HEK293 (cell line): ENCODE measurements around the gene PRSS1.
"Not testable (repeated sequence)": the region's sequence is repeated elsewhere in the genome, so short reads cannot be mapped to it uniquely, and the experiment has no call there.

Source experiments
- CTCF ChIA-PET: fragments of 350-600 bp; formaldehyde crosslinking; extraction: SDS; loops from one replicate; lab custom pipeline; 2021; ENCODE audit warnings: antibody characterized with exemption; lab: Yijun Ruan, JAX
- POLR2A ChIA-PET: fragments of 300-600 bp; formaldehyde crosslinking; extraction: SDS; loops from one replicate; lab custom pipeline; 2020; ENCODE audit warnings: antibody characterized with exemption, inconsistent platforms; lab: Yijun Ruan, JAX
- H3K27ac ChIP-seq: fragments of 200-500 bp; sonication (Bioruptor generic); 2 replicates; pipeline ENCODE4 v1.5.1; 2014; ENCODE audit warnings: low read depth, low read length, control low read depth, inconsistent platforms; ENCODE audit errors: extremely low read depth
- H3K36me3 ChIP-seq, 2 experiments: fragments of 200-500 bp in 1 of 2; sonication (Bioruptor generic) in 1 of 2; 1 replicate in 1 of 2; 2 replicates in 1 of 2; pipeline ENCODE4 v1.5.1; 2014 to 2017; ENCODE audit warnings: inconsistent platforms in 2 of 2, low read length in 2 of 2; ENCODE audit not compliant: control insufficient read depth in 2 of 2, insufficient read depth in 1 of 2
- H3K4me1 ChIP-seq: fragments of 200-500 bp; sonication (Bioruptor generic); 2 replicates; pipeline ENCODE4 v1.5.1; 2014; ENCODE audit warnings: mild to moderate bottlenecking, low read length, inconsistent platforms; ENCODE audit not compliant: control insufficient read depth, insufficient read depth
- H3K4me3 ChIP-seq: 2 replicates; pipeline ENCODE4 v1.5.1; 2011; ENCODE audit warnings: low read depth, mild to moderate bottlenecking, control low read depth, low read length, moderate library complexity
- H3K9me3 ChIP-seq: fragments of 200-500 bp; sonication (Bioruptor generic); 2 replicates; pipeline ENCODE4 v1.5.1; 2014; ENCODE audit warnings: low read depth, low read length, inconsistent platforms; ENCODE audit not compliant: control insufficient read depth, insufficient read depth
- BCL11A ChIP-seq: fragments of 450-650 bp; formaldehyde crosslinking; IDR thresholded peaks from 2 replicates; pipeline ENCODE4 v1.5.1; 2016; ENCODE audit warnings: low read depth, missing biosample characterization, missing genetic modification characterization
- EGR2 ChIP-seq: fragments of 450-650 bp; formaldehyde crosslinking; IDR thresholded peaks from 2 replicates; pipeline ENCODE4 v1.5.1; 2016; ENCODE audit warnings: low read depth, missing biosample characterization, missing genetic modification characterization
- FEZF1 ChIP-seq: fragments of 450-650 bp; formaldehyde crosslinking; IDR thresholded peaks from 2 replicates; pipeline ENCODE4 v1.5.1; 2016; ENCODE audit warnings: missing biosample characterization, missing genetic modification characterization
- KLF10 ChIP-seq: fragments of 450-650 bp; IDR thresholded peaks from 2 replicates; pipeline ENCODE4 v1.5.1; 2018; ENCODE audit warnings: missing biosample characterization, mild to moderate bottlenecking, missing genetic modification characterization
- KLF16 ChIP-seq: fragments of 450-650 bp; formaldehyde crosslinking; IDR thresholded peaks from 2 replicates; pipeline ENCODE4 v1.5.1; 2017; ENCODE audit warnings: missing biosample characterization, missing genetic modification characterization
- SP3 ChIP-seq: fragments of 450-650 bp; formaldehyde crosslinking; IDR thresholded peaks from 2 replicates; pipeline ENCODE4 v1.5.1; 2016; ENCODE audit warnings: missing biosample characterization, missing genetic modification characterization
- YY1 ChIP-seq: fragments of 450-650 bp; formaldehyde crosslinking; IDR thresholded peaks from 2 replicates; pipeline ENCODE4 v1.5.1; 2018; ENCODE audit warnings: missing biosample characterization, missing genetic modification characterization
- ZBTB48 ChIP-seq: fragments of 450-650 bp; formaldehyde crosslinking; IDR thresholded peaks from 2 replicates; pipeline ENCODE4 v1.5.1; 2016; ENCODE audit warnings: missing biosample characterization, missing genetic modification characterization
- ZEB2 ChIP-seq: fragments of 450-650 bp; formaldehyde crosslinking; IDR thresholded peaks from 2 replicates; pipeline ENCODE4 v1.5.1; 2016; ENCODE audit warnings: missing biosample characterization, missing genetic modification characterization
- ZNF169 ChIP-seq: fragments of 450-650 bp; formaldehyde crosslinking; IDR thresholded peaks from 2 replicates; pipeline ENCODE4 v1.5.1; 2016; ENCODE audit warnings: missing biosample characterization, missing genetic modification characterization
- ZNF23 ChIP-seq: fragments of 450-650 bp; formaldehyde crosslinking; IDR thresholded peaks from 2 replicates; pipeline ENCODE4 v1.5.1; 2016; ENCODE audit warnings: missing biosample characterization, missing genetic modification characterization, borderline replicate concordance
- ZNF292 ChIP-seq: fragments of 450-650 bp; formaldehyde crosslinking; IDR thresholded peaks from 2 replicates; pipeline ENCODE4 v1.5.1; 2016; ENCODE audit warnings: low read depth, missing biosample characterization, missing genetic modification characterization, borderline replicate concordance
- ZNF324 ChIP-seq: fragments of 450-650 bp; formaldehyde crosslinking; IDR thresholded peaks from 2 replicates; pipeline ENCODE4 v1.5.1; 2016; ENCODE audit warnings: missing biosample characterization, missing genetic modification characterization
- ZNF366 ChIP-seq: fragments of 450-650 bp; formaldehyde crosslinking; conservative IDR thresholded peaks from 2 replicates; pipeline ENCODE4 v1.5.1; 2016; ENCODE audit warnings: missing biosample characterization, missing genetic modification characterization
- ZNF37A ChIP-seq: fragments of 450-650 bp; IDR thresholded peaks from 2 replicates; pipeline ENCODE4 v1.5.1; 2018; ENCODE audit warnings: missing biosample characterization, missing genetic modification characterization
- ZNF391 ChIP-seq: fragments of 450-650 bp; formaldehyde crosslinking; IDR thresholded peaks from 2 replicates; pipeline ENCODE4 v1.5.1; 2016; ENCODE audit warnings: low read depth, missing biosample characterization, missing genetic modification characterization, borderline replicate concordance
- ZNF548 ChIP-seq: fragments of 450-650 bp; formaldehyde crosslinking; IDR thresholded peaks from 2 replicates; pipeline ENCODE4 v1.5.1; 2016; ENCODE audit warnings: missing biosample characterization, missing genetic modification characterization
- ZNF701 ChIP-seq: fragments of 450-650 bp; formaldehyde crosslinking; IDR thresholded peaks from 2 replicates; pipeline ENCODE4 v1.5.1; 2016; ENCODE audit warnings: missing biosample characterization, missing genetic modification characterization
- ZNF707 ChIP-seq: fragments of 450-650 bp; formaldehyde crosslinking; IDR thresholded peaks from 2 replicates; pipeline ENCODE4 v1.5.1; 2016; ENCODE audit warnings: missing biosample characterization, missing genetic modification characterization
- ZNF776 ChIP-seq: fragments of 450-650 bp; formaldehyde crosslinking; IDR thresholded peaks from 2 replicates; pipeline ENCODE4 v1.5.0; 2017; ENCODE audit warnings: missing biosample characterization, missing genetic modification characterization, borderline replicate concordance
- ZNF785 ChIP-seq: fragments of 450-650 bp; formaldehyde crosslinking; IDR thresholded peaks from 2 replicates; pipeline ENCODE4 v1.5.1; 2016; ENCODE audit warnings: missing biosample characterization, missing genetic modification characterization
- ZNF830 ChIP-seq: fragments of 450-650 bp; IDR thresholded peaks from 2 replicates; pipeline ENCODE4 v1.5.0; 2018; ENCODE audit warnings: missing biosample characterization, missing genetic modification characterization, low read depth, mild to moderate bottlenecking, moderate library complexity
- ZSCAN30 ChIP-seq: fragments of 450-650 bp; IDR thresholded peaks from 2 replicates; pipeline ENCODE4 v1.5.1; 2018; ENCODE audit warnings: missing biosample characterization, mild to moderate bottlenecking, missing genetic modification characterization, moderate library complexity
- TF ChIP-seq, protein P1 (sequence below): fragments of 450-650 bp; formaldehyde crosslinking; IDR thresholded peaks from 2 replicates; pipeline ENCODE4 v1.5.1; 2017; ENCODE audit warnings: missing biosample characterization, missing genetic modification characterization

PRSS1 gene

GRCh38 chr7:142773230-142773629, 24.0 kb downstream of the PRSS1 start:
- Histone ChIP-seq H3K4me1 (no peaks in the 10 kb centered on the region), H3K4me3 (no peak overlapping the region), H3K27ac (no peak overlapping the region), H3K36me3 (no peaks in the 10 kb centered on the region), H3K9me3 (no peaks in the 10 kb centered on the region)
- no peak for TF ChIP-seq ZNF785 (tag by site-specific recombination)
- ChIA-PET CTCF (interaction anchor here (3.4 kb wide), 1 partner anchor 10 kb away, joined by 26 read pairs; no protein-coding TSS in a partner anchor), POLR2A (no interaction called here)

DNA sequence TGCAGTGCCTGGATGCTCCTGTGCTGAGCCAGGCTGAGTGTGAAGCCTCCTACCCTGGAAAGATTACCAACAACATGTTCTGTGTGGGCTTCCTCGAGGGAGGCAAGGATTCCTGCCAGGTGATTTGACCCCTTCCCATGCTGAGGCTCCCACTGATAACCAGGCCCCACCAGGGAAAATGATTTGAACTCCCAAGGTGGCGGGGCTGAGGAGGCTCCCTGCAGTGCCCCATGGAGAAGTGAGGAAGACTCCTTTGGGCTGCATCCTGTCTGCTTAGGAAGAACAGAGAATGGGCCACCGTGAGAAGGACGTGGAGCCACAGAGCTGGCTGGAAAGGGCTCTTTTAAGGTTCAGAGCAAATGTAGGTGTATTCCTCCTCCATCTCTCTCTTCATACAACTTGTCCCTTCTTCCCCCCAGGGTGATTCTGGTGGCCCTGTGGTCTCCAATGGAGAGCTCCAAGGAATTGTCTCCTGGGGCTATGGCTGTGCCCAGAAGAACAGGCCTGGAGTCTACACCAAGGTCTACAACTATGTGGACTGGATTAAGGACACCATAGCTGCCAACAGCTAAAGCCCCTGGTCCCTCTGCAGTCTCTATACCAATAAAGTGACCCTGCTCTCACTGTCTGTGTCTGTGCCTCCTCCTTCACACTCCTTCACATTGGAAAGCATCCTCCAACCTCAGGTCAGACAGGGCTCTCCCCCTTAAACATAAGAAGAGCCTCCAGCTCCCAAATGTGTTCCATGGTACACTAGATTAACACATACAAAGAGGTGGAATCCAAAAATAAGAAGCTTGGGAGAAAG, 24.9 kb downstream of the PRSS1 start:
- H3K36me3 ChIP-seq = no peaks in the 10 kb centered on the region
- no peaks in the 10 kb centered on the region for H3K4me1 ChIP-seq
- H3K27ac ChIP-seq = no peak overlapping the region
- TF ChIP-seq KLF16 (tag by site-specific recombination) = no peak
- no peak for TF ChIP-seq ZNF23 (tag by site-specific recombination)
- TF ChIP-seq, protein P1, sequence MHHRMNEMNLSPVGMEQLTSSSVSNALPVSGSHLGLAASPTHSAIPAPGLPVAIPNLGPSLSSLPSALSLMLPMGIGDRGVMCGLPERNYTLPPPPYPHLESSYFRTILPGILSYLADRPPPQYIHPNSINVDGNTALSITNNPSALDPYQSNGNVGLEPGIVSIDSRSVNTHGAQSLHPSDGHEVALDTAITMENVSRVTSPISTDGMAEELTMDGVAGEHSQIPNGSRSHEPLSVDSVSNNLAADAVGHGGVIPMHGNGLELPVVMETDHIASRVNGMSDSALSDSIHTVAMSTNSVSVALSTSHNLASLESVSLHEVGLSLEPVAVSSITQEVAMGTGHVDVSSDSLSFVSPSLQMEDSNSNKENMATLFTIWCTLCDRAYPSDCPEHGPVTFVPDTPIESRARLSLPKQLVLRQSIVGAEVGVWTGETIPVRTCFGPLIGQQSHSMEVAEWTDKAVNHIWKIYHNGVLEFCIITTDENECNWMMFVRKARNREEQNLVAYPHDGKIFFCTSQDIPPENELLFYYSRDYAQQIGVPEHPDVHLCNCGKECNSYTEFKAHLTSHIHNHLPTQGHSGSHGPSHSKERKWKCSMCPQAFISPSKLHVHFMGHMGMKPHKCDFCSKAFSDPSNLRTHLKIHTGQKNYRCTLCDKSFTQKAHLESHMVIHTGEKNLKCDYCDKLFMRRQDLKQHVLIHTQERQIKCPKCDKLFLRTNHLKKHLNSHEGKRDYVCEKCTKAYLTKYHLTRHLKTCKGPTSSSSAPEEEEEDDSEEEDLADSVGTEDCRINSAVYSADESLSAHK (tag by site-specific recombination) = no peak
- TF ChIP-seq BCL11A = no peak
- TF ChIP-seq EGR2 = no peak
- TF ChIP-seq FEZF1 (tag by site-specific recombination) = no peak
- no peak for TF ChIP-seq ZNF391 (tag by site-specific recombination)
- no peak for TF ChIP-seq ZNF776
- no peak for TF ChIP-seq ZNF37A (tag by site-specific recombination)
- H3K9me3 ChIP-seq = no peaks in the 10 kb centered on the region
- POLR2A ChIA-PET = no interaction called here
- H3K4me3 ChIP-seq = no peak overlapping the region
- CTCF ChIA-PET = interaction anchor here (0.7 to 1.7 kb wide), 7 partner anchors 9 to 240 kb away, joined by 3 to 12 read pairs (median 3); no protein-coding TSS in a partner anchor

GRCh38 chr7:142774826-142775225, 25.6 kb downstream of the PRSS1 start:
- Histone ChIP-seq H3K9me3 (no peaks in the 10 kb centered on the region), H3K36me3 (no peaks in the 10 kb centered on the region), H3K4me1 (no peaks in the 10 kb centered on the region), H3K4me3 (no peak overlapping the region), H3K27ac (no peak overlapping the region)
- ChIA-PET CTCF (interaction anchor here (0.6 to 1.7 kb wide), 10 partner anchors 8 to 240 kb away, joined by 3 to 12 read pairs (median 3); no protein-coding TSS in a partner anchor), POLR2A (no interaction called here)
- TF ChIP-seq ZNF701 (no peak), ZNF366 (tag by site-specific recombination) (no peak), ZNF548 (no peak), ZNF324 (tag by site-specific recombination) (no peak), ZBTB48 (tag by site-specific recombination) (no peak), ZNF169 (tag by site-specific recombination) (no peak), KLF10 (tag by site-specific recombination) (no peak), BCL11A (no peak), ZNF830 (tag by site-specific recombination) (no peak), ZSCAN30 (no peak), ZNF292 (tag by site-specific recombination) (no peak), ZEB2 (no peak), SP3 (tag by site-specific recombination) (no peak), YY1 (tag by site-specific recombination) (no peak), ZNF707 (no peak)

DNA sequence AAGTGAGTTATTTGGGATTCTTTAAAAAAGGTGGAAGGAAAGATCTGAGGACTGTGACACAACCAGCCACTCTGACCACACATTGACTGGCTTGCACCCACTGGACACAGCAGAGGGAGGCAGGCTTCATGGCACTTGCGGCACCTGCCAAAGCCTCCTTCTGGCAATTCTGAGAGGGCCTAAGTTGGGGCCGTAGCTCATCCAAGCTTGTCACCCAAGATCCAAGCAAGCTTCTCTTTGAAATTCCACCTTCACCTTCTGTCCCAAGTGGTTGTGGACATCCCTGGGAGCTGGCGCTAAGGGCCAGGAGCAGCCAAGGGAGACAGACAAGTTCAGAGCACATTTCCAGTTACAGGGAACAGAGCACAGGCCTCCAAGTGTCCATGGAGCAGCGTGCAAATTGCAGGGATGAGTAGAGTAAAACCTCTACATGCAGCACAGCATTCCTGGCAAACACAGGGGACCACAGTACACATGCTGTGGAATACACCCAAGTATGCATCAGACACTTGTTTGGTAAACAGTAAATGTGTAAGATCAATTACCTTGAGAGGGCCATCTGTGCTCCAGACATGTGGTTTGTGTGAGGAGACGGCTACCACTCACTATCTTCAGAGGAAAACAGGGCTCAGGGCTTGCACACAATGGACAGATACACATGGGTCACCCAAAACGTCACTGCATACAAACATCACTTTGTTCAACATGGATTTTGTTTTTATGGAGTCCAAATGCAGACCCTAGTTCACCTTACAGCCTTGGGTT, 26.3 kb downstream of the PRSS1 start:
- H3K27ac ChIP-seq, H3K4me3 ChIP-seq, H3K36me3 ChIP-seq, H3K9me3 ChIP-seq, POLR2A ChIA-PET, H3K4me1 ChIP-seq: not testable (repeated sequence)
- CTCF ChIA-PET = interaction anchor here (0.6 to 1.7 kb wide), 6 partner anchors 23 to 241 kb away, joined by 3 to 6 read pairs (median 4); no protein-coding TSS in a partner anchor
